GM21786 (cell line): ENCODE data around the gene ZNF439.
"Not testable (repeated sequence)": the region's sequence is repeated elsewhere in the genome, so short reads cannot be mapped to it uniquely, and the experiment has no call there.

Experiments used
- ATAC-seq: cut with Tn5 transposase; IDR thresholded peaks from one replicate; pipeline ENCODE4 v1.9.1; 2021; ENCODE audit not compliant: unreplicated experiment

ZNF439 gene

DNA sequence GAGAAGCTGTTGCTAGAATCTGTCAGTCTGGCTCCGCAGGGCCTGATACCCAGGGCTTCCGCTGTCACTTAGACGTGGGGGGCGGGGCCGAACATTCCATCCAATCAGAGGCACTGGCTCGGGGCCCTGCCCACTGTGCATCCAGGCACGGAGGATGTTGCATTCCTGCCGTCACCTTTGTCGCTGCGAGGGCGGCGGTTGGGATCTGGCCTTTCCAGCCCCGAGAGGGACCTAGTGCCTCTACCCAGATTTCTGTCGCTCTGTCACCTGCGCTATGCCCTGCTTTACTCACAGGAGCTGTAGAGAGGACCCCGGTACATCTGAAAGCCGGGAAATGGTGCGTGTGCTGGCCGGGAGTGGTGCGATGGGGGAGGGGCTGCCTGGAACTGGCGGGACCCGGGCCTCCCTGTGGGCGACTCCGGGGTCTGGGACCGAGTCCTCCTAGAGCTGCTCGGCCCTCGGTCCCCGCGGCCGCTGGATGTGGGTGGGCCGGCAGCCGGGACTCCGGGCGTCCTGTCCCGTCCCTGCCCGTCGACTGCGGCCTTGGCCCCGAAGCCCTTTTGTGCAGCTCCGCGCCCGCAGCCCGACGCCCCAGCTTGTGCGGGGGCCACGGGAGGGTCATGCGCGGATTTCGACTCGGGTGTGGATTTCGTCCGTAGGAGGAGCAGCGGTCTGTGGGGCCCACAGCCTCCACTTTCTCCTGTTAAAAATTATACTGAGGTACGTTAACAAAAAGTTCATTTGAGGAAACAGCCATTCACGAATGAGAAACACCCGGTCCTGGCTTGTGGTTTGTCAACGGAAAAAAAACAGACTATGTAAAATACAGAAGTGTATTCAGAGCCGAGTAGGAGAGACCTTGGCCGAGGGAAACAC lies at the start of gene ZNF439:
Gene ZNF439, plus strand, starts transcription at position 133 of the 876 bp plus-strand sequence. Its CDS starts 142 bp downstream, at position 275.
- peak; percentile 82 for ATAC-seq

DNA sequence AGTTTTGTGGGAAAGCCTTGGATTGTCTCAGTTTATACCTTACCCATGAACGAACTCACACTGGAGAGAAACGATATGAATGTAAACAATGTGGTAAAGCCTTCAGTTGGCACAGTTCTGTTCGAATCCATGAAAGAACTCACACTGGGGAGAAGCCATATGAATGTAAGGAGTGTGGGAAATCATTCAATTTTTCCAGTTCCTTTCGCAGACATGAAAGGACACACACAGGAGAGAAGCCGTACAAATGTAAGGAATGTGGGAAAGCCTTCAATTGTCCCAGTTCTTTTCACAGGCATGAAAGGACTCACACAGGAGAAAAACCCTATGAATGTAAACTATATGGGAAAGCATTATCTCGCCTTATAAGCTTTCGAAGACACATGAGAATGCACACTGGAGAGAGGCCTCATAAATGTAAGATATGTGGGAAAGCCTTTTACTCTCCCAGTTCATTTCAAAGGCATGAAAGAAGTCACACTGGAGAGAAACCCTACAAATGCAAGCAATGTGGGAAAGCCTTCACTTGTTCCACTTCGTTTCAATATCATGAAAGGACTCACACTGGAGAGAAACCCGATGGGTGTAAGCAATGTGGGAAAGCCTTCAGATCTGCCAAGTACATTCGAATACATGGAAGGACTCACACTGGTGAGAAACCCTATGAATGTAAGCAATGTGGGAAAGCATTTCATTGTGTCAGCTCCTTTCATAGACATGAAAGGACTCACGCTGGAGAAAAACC lies 42.0 kb upstream of the ZNF439 start:
- ATAC-seq = no peak

DNA sequence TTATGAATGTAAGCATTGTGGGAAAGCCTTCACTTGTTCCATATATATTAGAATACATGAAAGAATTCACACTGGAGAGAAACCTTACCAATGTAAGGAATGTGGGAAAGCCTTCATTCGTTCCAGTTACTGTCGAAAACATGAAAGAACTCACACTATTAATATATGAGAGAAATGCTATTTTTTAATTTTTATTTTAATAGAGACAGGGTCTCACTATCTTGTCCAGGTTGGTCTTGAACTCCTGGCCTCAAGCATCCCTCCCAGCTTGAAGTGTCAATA lies 41.5 kb upstream of the ZNF439 start:
- ATAC-seq = no peak

DNA sequence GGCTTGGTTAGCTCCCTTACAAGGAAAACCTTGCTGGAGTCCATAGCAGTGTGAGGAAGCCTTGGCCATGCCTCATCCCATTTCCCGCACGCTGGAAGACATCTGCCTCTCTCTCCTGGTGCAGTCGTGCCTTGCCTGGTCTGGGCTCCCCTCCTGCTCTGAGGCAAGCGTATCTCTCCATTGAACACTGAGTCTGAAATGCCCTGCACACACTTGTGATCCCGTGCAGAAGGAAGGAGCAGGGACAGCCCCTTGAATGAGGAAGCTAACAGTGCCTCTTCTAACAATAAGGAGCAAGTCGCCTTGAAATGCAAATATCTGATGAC lies 34.9 kb upstream of the ZNF439 start:
- ATAC-seq = peak; percentile 34

DNA sequence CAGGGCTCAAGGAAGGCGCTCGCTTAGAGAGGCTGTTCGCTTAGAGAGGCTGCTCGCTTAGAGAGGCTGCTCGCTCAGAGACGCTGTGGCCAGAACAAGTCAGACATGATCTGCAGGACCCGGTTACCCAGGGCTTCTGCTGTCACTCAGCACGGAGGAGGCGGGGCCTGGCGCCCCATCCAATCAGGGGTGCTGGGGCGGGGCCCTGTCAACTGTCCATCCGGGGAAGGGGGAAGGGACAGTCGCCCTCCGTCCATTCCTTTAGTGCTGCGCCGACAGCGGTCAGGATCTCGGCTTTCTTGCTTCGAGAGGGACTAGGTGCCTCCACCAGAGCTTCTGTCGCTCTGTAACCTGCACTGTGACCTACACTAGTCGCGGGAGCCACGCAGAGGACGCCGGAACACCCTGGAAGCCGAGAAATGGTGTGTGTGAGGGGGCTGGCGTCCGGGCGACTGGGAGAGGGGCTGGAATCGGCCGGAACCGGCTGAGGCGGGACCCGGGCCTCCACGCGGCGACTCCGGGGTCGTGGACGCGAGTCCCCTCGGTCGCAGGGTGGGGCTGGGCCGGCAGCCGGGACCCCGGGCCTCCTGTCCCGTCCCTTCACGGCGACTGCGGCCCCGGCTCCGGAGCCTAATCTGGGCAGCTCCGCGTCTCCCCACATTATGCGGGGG lies 34.4 kb upstream of the ZNF439 start, which contains the start of gene ZNF440:
Gene ZNF440, plus strand, starts transcription at position 245 of the 671 bp plus-strand sequence. Its CDS starts 175 bp downstream, at position 420.
- ATAC-seq = peak; percentile 98

DNA sequence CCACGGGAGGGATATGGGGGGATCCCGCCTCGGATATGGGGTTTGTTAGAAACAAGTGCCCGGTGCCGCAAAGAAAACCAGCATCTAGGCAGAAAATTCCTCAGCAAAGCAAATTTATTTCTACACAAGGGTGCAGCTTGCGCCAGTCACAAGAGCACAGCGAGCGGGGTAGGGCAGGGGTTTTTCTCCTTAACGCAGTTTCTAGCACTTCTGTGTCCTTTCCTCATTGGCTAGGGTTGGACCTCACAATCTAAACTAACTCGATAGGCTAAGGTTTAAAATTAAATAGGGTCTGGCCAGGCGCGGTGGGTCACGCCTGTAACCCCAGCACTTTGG lies 33.9 kb upstream of the ZNF439 start:
- no peak for ATAC-seq

DNA sequence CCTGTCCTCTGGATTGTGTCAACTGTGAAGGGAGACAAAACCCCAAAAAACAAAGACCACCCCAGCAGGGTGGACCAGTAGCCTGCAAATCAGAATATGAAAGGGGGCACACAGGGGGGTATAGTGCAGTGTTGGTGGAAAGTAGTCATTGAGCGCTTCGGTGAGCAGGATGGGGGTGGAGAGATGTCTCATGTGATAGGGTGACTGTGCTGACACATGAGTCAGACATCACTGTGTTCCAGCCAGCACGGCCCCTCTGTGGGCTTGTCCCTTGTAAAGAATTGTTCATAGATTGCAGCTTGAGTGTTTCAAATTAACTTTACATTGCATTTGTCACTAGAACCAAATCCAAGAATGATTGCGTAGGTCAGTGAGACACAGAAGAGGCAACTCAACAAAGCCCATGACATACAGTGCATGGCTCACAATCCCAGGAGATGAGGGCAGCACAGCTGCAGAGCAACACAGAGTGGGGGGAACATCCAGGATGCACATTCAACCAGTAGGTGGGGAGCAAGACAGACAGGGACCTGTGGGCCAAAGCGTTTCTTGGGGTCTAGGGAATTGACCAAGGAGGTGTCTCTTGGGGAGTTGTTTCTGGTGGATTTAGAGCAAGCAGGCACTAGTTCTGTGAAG lies 26.9 kb upstream of the ZNF439 start:
- ATAC-seq = no peak

DNA sequence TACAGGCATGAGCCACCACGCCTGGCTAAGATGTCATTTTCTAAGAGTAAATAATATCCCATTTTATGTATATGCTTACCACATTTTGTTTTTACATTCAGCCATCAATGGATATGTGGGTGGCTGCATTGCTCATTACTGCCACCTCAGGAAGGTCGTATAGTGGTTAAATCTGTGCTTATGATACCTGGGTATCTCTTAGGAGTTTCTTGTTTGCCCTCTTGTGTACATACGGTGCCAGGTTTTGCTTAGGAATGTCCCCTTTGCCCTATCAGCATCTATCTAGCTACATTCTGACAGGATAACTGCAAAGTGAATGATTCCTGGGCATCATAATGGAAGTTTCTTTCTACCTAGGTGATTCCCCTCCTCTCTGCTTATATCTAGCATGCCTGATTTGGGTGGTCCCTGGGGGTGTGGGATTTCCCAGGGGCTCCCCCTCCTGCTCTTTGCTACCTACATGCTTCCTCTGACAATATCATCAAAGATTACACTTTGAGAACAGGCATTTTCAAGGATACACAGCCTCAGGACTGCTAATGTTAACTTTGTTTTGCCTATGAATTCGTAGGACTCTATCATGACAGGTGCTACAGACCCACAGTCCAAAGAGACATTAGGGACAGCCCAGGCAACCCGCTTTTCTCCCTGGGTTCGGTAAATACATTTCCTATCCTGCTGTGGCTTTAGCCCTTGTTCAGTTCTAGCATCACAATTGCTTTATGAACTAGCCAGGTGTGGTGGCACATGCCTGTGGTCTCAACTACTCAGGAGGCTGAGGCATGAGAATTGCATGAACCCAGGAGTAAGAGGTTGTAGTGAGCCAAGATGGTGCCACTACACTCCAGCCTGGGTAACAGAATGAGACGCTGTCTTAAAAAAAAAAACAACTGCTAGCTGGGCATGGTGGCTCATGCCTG lies 19.3 kb upstream of the ZNF439 start:
- ATAC-seq = not testable (repeated sequence)

DNA sequence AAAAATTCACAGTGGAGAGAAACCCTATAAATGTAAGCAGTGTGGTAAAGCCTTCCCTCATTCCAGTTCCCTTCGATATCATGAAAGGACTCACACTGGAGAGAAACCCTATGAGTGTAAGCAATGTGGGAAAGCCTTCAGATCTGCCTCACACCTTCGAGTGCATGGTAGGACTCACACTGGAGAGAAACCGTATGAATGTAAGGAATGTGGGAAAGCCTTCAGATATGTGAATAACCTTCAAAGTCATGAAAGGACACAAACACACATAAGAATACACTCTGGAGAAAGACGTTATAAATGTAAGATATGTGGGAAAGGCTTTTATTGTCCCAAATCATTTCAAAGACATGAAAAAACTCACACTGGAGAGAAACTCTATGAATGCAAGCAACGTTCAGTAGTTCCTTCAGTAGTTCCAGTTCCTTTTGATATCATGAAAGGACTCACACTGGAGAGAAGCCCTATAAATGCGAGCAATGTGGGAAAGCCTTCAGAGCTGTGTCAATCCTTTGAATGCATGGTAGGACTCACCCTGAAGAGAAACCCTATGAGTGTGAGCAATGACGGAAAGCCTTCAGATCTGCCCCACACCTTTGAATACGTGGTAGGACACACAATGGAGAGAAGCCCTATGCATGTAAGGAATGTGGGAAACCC lies 16.1 kb upstream of the ZNF439 start:
- no peak for ATAC-seq

DNA sequence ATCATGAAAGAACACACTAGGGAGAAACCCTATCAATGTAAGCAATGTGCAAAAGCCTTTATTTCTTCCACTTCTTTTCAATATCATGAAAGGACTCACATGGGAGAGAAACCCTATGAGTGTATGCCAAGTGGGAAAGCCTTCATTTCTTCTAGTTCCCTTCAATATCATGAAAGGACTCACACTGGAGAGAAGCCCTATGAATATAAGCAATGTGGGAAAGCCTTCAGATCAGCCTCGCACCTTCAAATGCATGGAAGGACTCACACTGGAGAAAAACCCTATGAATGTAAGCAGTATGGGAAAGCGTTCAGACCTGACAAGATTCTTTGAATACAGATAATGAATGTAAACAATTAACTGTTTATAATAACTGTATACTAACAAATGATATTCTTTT lies 15.0 kb upstream of the ZNF439 start:
- ATAC-seq = no peak

DNA sequence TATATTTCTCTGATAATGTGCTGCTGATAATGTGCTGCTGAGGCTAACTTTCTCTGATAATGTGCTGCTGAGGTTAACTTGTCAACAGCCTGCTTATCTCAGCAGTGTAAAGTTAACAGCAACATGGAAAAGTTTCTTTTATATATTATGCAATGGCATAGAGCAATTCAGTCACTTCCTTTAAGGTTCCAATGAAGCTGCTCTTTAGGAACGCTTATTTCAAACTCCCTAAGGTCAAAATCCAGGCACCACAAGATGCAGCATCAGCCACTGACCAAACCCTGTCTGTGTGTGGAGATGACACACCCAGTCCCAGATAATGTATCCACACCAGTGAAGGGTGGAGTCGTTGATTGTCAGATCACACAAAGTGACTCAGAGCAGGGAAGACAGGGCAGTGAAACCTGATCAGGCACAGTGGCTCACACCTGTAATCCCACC lies 12.9 kb upstream of the ZNF439 start:
- not testable (repeated sequence) for ATAC-seq

DNA sequence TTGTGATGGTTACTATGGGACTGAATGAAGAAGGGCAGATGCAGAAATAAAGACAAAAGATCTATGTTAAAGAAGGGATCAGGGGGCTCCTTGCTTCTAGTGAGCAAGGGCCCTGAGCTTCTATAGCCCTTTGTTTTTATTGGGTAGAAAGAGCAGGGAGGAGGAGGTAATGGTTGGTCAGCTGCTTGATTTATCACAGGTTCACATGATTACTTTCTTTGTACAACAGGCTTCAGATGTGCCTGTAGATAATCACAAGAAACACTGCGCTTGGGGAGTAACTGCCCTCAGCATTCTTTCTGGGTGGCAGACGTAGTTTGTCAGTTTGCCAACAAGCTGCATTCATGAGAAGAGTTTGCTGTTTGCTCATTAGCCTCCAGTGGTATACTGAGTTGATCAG lies 4.8 kb upstream of the ZNF439 start:
- no peak for ATAC-seq

DNA sequence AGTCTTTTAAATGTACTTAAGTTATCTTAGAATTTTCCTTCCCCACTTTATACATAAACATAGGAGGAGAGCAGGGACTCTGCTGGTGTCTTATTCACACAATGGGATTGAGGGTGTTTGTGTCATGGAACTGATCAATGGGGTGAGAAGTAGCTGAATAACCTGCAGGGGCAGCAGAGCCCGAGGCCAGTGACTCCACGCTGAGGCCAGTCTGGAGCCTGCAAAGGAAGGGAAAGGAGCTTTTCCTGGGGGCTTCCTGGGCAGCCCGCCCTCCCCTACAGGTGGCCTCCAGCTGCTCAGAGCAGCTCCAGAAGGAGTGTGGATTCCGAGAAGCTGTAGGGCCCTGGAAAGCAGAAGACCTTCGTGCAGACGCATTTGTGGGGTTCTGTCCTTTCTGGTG lies 911 bp upstream of the ZNF439 start:
- not testable (repeated sequence) for ATAC-seq

DNA sequence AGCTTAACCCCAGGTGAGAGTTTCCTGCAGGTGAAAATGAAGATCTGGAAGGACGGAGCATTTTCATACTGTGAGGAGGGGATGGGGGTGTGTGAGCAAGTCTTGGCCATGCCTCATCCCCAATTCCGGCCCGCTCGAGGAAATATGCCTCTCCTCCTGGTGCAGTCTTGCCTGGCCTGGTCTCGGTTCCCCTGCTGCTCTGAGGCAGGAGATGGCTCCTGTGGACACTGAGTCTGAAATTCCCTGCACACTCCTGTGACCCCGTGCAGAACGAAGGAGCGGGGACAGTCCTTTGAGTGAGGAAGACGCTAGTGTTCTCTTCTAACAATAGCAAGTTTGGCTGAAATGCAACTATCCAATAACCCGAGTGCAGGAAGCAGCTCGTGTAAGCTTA lies 329 bp upstream of the ZNF439 start:
- ATAC-seq = no peak

DNA sequence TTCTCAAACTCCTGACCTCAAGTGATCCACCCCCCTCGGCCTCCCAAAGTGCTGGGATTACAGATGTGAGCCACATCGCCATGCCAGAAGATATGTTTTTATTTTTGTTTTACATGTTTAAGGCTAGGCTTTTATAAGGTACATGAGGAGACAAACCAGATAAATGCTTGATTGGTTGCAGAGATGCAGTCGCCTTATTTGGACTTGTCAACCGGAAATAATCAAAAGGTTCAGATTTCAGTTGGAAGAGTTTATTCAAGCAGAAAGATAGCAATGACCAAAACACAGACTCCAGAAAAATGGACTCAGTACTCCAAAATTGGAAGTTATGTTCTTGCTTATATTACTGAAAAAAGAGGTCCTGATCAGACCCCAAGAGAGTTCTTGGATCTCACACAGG lies 1.8 kb downstream of the ZNF439 start:
- not testable (repeated sequence) for ATAC-seq

DNA sequence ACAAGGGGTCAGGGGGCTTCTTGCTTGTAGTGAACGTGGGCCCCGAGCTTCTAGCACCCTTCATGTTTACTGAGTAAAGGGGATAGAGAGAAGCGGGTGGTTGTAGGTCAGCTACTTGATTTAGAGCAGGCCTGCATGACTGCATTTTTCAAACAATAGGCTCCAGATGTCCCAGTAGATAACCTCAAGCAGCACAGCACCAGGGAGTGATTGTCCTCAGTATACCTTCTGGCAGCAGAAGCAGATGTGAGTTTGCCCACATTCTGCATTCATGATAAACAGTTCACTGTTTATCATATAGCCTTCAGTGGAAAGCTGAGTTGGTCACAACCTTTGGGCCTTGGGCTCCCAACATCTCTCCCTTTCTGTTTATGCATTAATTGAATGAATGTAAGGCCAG lies 4.8 kb downstream of the ZNF439 start:
- no peak for ATAC-seq

DNA sequence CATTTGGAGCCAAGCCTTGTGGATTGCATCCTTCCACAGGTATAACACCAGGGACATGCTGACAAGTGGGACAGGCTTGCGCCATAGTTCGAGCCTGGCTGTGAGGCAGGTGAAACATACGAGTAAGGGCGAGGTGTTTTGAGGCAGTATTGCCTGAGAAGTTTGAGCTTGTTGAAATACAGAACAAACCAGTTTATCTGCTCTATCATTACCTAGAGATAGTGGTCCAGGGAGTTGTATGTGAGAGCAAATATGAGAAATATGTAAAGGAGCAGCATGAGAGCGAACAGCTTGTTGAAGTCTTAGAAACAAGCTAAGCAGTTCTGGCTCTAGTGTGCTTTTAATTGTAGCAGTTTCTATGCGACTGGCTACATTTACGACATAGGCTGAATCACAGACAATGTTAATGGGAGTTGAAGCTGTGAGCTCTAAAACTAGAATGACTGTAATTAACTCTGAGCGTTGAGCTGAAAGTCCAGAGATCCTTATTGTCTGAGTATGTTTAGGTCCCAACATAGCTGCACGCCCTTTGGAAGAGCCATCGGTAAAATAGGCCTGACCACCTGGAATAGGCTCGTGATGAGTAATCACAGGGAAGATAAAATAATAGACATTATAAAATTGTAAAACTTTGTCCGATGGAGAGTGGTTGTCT lies 8.2 kb downstream of the ZNF439 start:
- no peak for ATAC-seq

DNA sequence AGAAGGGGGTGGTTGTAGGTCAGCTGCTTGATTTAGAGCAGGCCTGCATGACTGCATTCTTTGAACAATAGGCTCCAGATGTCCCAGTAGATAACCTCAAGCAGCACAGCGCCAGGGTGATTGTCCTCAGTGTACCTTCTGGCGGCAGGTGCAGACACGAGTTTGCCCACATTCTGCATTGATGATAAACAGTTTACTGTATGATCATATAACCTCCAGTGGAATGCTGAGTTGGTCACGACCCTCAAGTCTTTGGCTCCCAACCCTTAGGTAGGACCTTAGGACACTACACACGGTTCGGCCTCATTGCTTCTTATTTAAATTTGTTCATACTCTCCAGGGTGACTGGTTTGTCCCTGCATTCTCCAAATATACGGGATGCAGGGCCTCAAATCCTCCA lies 12.2 kb downstream of the ZNF439 start:
- no peak for ATAC-seq

DNA sequence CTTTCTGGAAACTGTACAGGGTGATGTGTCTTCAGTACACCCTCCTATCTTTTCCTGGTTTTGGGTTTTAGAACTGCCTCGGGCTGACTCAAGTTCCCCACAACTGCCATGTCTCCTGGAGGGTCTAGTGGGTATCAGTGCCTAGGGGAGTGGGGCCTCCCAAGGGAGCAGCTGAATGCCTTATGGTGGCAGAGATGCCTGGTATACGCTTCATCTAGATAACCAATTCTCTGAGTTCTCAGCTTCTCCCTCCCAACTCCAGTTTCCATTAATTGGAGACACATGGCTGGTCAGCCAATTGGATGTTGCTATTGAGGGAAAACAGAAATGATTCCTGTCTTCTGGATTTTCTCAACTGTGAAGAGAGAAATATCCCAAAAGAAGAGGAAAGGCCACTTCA lies 12.8 kb downstream of the ZNF439 start:
- no peak for ATAC-seq
